Prostate gland (tissue), 2 donors: ENCODE data around the gene RGS21. TPM values are rescaled to one million over a fixed set of nuclear protein-coding genes. Genes with fewer than 3 reads are reported as not detected.

ENCODE experiments used
- DNase-seq: peaks from one replicate; pipeline ENCODE4 v3.0.0-alpha.2; 2019; ENCODE audit warnings: low spot score
- H3K27ac ChIP-seq, 2 donors: fragments of 200-600 bp; sonication (generic); 2 replicates each; pipeline ENCODE4 v1.5.1; 2017 to 2019
- H3K27me3 ChIP-seq: fragments of 200-600 bp; sonication (generic); replicated peaks from 2 replicates; pipeline ENCODE4 v1.5.1; 2019; ENCODE audit not compliant: insufficient read depth
- H3K36me3 ChIP-seq, 2 donors: fragments of 200-600 bp; sonication (generic); 1 replicate in 1 of 2; 2 replicates in 1 of 2; pipeline versions ENCODE4 v1.5.1 to v1.8.1; 2017 to 2019
- H3K4me1 ChIP-seq: fragments of 200-600 bp; sonication (generic); replicated peaks from 2 replicates; pipeline ENCODE4 v1.5.1; 2019
- H3K4me3 ChIP-seq, 2 donors: fragments of 200-600 bp; sonication (generic); 2 replicates each; pipeline ENCODE4 v1.5.1; 2017 to 2019
- H3K9me3 ChIP-seq: fragments of 200-600 bp; sonication (generic); 2 replicates; pipeline ENCODE4 v1.5.1; 2017
- CTCF ChIP-seq, 4 experiments: fragments of 200-600 bp in 2 of 4; fragments of 450-650 bp in 2 of 4; sonication (generic) in 2 of 4; IDR thresholded peaks; 1 replicate in 3 of 4; 2 replicates in 1 of 4; pipeline ENCODE4 v1.5.1; 2016 to 2019; ENCODE audit warnings: antibody characterized with exemption in 4 of 4, mild to moderate bottlenecking in 2 of 4, moderate library complexity in 2 of 4
- POLR2A ChIP-seq: fragments of 450-650 bp; IDR thresholded peaks from one replicate; pipeline ENCODE4 v1.6.1; 2016; ENCODE audit warnings: antibody characterized with exemption, mild to moderate bottlenecking
- POLR2AphosphoS5 ChIP-seq: sonication (generic); formaldehyde crosslinking; IDR thresholded peaks from one replicate; pipeline ENCODE4 v1.6.1; 2017; ENCODE audit warnings: antibody characterized with exemption
- WGBS: methylation state at CpG from one replicate; pipeline ENCODE4 v1.1.5; 2018; 5-methylcytosine and 5-hydroxymethylcytosine counted together
- intact Hi-C: fragments of 100-400 bp; cut with DNase I; formaldehyde crosslinking; loops from one replicate; pipeline ENCODE4 v1.14.2; 2022
- total RNA-seq, 2 donors: library from RNA; depleted of rRNA; stranded (reverse); fragments of >200 nt; gene quantifications; one replicate each; pipeline ENCODE4 v1.1.0, GENCODE V29; 2016

RGS21 gene
- total RNA-seq, 2 donors from 2014 or later = not detected

DNA sequence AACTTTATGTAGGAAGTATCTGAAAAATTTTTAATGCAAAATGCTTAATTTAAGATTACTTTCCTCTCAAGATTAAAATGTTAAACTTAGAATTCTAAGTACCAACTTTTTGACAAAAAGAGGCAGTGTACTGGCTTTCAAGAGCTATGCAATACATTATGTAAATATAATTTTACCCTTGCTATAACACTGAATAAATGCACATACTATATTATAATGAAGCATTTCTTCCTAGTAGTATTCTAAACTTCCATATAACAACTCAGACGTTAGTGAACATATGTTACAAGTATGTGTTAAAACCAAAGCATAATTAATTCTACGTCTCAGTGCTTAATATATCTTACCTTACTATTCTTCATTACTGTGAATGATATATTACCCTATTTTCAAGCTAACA, 58.5 kb downstream of the RGS21 start:
- no peak for DNase-seq
- 84% methylated on average over 2 of the region's 2 CpGs for WGBS
- Histone ChIP-seq H3K27ac (no peak overlapping the region), H3K4me1 (no peaks in the 10 kb centered on the region), H3K27me3 (no peaks in the 10 kb centered on the region), H3K36me3 (no peaks in the 10 kb centered on the region), H3K9me3 (no peaks in the 10 kb centered on the region), H3K4me3 (no peak overlapping the region)
- intact Hi-C loops = no loop called here
- TF ChIP-seq POLR2AphosphoS5 = no peak
- no peak for TF ChIP-seq CTCF (IDR thresholded peaks at IDR 0.05)
- no peak for TF ChIP-seq POLR2A

DNA sequence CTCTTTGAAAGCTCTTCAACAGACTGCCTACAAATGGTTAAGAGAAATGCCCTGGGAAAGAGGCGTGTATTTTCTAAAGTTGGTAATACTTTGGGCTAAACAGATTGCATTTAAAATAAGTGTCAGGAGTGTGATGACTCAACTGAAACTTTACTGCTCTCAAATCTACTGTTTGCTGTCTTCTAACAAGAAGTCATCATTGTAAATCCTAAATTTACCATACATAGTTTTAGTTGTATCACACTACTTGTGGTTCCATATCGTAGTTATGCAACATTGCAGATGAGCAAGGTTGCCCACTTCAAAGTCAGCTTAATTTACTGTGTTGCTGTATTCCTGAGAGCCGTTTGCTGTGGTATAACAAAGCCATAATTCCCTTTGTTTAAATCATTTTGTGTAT, 59.6 kb downstream of the RGS21 start:
- Histone ChIP-seq H3K36me3 (no peaks in the 10 kb centered on the region), H3K27ac (no peak overlapping the region), H3K4me1 (no peaks in the 10 kb centered on the region), H3K9me3 (no peaks in the 10 kb centered on the region), H3K27me3 (no peaks in the 10 kb centered on the region), H3K4me3 (no peak overlapping the region)
- 69% methylated on average over 3 of the region's 3 CpGs for WGBS
- DNase-seq = no peak
- intact Hi-C loops = no loop called here
- TF ChIP-seq POLR2AphosphoS5 = no peak
- TF ChIP-seq POLR2A = no peak
- no peak for TF ChIP-seq CTCF (IDR thresholded peaks at IDR 0.05)

GRCh38 chr1:192378276-192378675, 61.5 kb downstream of the RGS21 start:
- DNase-seq = no peak
- Histone ChIP-seq H3K27ac (no peak overlapping the region), H3K4me3 (no peak overlapping the region), H3K9me3 (no peaks in the 10 kb centered on the region), H3K4me1 (no peaks in the 10 kb centered on the region), H3K36me3 (no peaks in the 10 kb centered on the region), H3K27me3 (no peaks in the 10 kb centered on the region)
- TF ChIP-seq CTCF (IDR thresholded peaks at IDR 0.05) (no peak), POLR2A (no peak), POLR2AphosphoS5 (no peak)
- intact Hi-C loops = no loop called here

- intact Hi-C loops = no loop called here
- Histone ChIP-seq H3K27me3 (no peaks in the 10 kb centered on the region), H3K4me3 (no peak overlapping the region), H3K4me1 (no peaks in the 10 kb centered on the region), H3K9me3 (no peaks in the 10 kb centered on the region), H3K27ac (no peak overlapping the region), H3K36me3 (no peaks in the 10 kb centered on the region)
- TF ChIP-seq POLR2AphosphoS5 = no peak
- TF ChIP-seq POLR2A = no peak
- no peak for TF ChIP-seq CTCF (IDR thresholded peaks at IDR 0.05)
- no peak for DNase-seq
Measured at GRCh38 chr1:192378878-192379277, 62.1 kb downstream of the RGS21 start.

DNA sequence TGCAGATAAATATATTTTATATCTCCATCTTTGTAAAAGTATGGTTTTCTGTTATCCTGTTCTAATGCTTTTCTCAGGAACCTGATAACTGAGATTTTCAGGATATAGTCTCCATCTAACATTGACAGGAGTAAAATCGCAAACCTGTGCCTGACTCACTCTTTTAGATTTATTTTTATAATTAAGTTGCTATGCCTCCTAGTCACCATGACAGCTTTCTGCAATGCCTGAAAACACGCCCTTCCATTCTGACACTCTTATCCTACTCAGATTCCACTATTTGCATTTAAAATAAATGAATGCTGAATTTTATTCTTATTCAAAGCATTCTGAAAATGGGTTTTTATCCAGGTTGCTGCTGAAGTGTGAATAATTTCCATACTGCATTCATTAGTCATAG, 62.8 kb downstream of the RGS21 start:
- no peaks in the 10 kb centered on the region for H3K27me3 ChIP-seq
- no peak overlapping the region for H3K4me3 ChIP-seq
- no peaks in the 10 kb centered on the region for H3K36me3 ChIP-seq
- intact Hi-C loops = no loop called here
- no peaks in the 10 kb centered on the region for H3K4me1 ChIP-seq
- TF ChIP-seq POLR2AphosphoS5 (no peak), CTCF (IDR thresholded peaks at IDR 0.05) (no peak), POLR2A (no peak)
- no peak overlapping the region for H3K27ac ChIP-seq
- H3K9me3 ChIP-seq = no peaks in the 10 kb centered on the region
- DNase-seq = no peak
- WGBS = 89% methylated on average over 2 of the region's 2 CpGs
